HG02610 (cell line): Measurements from ENCODE around the gene PRKCA.
"Not testable (repeated sequence)": the region's sequence is repeated elsewhere in the genome, so short reads cannot be mapped to it uniquely, and the experiment has no call there.

Source experiments
- ATAC-seq: cut with Tn5 transposase; IDR thresholded peaks from one replicate; pipeline ENCODE4 v1.9.1; 2021; ENCODE audit warnings: mild to moderate bottlenecking, moderate library complexity; ENCODE audit not compliant: unreplicated experiment

Gene PRKCA

DNA sequence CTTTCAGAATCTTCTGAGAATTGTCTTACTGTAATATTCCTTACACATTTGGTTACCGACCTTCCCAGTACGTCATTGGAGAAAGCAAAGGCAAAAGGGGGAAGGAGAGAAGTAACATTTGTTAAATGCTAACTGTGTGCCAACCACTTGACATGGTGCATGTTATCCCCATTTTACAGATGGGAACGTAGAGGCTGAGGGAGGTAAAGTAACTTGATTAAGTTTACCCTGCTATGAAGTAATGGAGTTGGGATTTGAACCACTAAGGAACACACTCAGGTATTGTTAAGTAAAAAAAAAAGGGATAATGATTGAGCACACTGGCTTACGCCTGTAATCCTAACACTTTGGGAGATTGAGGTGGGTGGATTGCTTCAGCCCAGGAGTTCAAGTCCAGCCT lies 156.4 kb downstream of the PRKCA start:
- ATAC-seq, result no peak

DNA sequence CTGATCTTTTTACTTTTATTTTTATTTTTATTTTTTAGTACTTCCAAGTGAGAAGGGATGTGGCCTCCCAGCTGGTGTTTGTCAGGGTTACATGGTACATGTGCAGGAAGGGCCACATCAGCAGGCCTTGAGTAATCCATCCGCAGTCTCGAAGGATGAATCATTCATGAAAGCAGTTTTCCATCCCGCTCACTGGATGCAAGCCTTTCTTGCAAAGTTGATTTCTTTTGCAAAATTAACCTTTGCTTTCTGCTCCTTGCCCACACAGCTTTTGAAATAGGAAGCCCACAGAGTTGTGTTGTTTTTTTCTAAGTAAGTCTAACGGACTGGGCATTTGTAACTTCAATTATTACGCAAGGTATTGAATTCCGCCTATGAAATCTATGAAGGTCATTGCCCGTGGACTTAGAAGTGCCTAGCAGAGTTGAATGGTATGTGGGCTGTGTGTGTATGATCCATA lies 157.4 kb downstream of the PRKCA start:
- no peak for ATAC-seq

DNA sequence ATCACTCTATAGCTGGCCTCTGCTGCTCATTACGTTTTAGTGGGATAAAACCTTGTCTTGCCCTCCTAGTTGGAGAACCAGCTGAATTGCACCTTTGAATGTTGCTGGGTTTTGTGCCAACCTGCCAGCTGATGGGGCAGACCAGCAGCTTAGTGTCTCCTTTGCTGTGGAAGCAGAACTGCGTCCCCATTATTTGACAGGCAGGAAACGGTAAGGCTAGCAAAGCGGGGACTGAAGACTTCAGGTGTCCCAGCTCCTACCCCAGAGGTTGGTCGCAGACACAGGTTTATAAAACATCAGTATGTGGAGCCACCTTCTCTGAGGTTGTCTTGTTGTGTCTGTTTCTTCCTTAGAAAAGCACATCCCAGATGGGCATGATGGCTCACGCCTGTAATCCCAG lies 158.1 kb downstream of the PRKCA start:
- no peak for ATAC-seq

DNA sequence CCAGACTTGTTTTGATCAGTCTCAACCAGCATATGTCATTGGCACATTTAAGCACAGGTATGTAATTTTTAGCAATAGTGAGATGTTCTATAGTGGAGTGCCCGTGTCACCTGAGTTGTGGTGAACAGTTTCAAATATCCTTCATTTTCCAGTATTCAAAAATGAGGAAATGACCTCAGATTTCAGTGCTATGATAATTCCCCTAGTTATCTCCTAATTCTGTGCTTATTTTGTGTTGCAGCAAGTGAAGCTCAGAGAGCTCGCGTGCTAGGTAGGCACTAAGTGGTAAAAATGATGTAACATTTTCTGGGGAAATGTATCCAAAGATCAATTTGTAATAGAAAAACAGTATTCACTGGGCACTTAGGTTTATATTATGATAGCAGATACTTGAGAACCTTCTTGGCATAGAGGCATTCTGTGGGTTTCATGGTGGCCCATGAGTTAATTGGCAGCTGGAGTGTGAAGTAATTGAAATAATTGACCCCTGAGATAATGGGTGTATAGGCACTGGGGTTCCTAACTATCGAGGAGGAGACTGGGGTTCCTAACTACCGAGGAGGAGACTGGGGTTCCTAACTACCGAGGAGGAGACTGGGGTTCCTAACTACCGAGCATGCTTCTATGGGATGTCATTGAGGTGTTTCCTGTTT lies 159.1 kb downstream of the PRKCA start:
- no peak for ATAC-seq

DNA sequence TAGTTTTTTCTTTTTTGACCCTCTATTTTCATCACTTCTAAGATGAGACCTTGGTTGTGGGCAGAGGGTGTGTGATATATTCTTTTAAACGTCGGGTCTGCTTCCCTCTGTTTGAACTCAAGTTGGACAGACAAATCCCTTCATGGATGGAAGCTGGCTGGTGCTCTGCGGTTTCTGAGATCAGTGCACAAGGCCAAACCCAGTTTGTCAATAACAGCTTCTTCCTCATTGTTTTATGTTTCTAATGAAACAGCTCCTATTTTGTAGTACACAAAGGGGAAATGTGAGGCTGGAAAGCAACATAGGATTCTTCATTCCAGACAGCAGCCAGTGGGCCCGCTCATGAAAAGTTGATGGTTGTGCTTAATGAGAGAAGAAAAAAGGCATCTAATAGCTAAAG lies 159.6 kb downstream of the PRKCA start:
- ATAC-seq, result no peak

DNA sequence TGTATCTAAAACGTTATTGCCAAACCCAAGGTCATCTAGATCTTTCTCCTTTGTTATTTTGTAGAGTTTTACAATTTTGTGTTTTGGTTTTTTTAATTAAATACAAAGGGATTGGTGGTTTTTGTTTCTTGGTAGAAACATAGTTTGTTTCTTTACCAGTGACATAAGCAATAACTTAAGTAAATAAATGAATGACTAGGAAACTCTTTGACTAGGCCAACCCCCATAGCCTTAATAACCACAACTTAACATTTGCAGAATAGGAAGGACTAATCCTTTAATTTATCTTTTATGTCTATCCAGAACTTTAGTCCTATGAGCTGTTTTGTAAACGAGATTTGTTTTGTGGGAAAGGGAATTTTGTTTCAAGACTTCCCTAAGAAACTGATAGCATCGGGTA lies 162.5 kb downstream of the PRKCA start:
- ATAC-seq, result no peak

DNA sequence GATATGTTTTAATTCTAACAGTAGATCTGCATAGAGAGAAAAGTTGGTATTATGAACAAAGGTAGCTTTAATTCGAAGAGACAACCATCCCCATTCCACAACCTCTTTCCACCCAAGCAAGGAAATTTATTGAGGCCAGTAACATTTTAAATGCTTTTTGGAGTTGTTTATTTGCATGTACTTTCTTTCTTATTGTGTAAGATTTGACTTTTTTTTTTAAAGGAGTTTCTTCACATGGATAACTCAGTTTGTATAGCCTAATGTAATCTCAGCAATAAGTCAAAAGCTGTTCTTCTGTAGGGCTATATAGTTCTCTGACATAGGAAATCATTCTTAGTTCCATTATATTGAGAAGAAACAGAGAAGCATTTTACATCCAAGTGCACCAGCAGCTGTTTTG lies 163.3 kb downstream of the PRKCA start:
- no peak for ATAC-seq

DNA sequence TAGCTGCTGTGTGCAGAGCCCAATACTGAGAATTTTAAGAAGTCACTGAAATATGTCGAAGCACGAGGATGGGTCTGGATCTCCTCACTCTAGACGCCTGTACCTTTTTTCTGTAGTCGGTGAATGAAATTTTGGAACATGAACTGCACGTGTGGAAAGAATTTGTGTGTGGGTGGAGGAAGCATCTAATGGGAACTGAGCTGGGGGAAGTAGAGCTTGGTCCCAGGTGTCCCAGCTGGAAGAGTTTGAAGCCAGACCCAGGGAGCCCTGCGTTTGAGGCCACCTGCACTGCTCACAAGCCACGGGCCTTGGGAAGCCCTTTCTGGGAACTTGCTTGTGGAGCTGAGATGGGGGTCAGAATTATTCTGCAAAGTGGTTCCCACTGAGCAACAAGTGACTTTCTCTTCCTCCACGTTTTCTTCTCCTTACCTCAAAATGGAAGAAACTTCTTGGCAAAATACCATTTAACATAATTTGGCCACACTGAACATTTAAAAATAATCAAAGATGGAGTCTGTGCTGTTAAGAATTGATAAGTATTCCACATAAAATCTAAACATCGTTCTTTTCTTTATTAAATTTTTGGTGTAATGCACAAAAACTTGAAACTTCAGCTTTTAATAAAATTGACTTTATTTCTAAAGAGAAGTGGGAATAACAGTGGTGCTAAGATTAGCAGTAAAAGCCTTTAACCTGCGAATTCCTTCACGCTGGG lies 163.8 kb downstream of the PRKCA start:
- no peak for ATAC-seq

DNA sequence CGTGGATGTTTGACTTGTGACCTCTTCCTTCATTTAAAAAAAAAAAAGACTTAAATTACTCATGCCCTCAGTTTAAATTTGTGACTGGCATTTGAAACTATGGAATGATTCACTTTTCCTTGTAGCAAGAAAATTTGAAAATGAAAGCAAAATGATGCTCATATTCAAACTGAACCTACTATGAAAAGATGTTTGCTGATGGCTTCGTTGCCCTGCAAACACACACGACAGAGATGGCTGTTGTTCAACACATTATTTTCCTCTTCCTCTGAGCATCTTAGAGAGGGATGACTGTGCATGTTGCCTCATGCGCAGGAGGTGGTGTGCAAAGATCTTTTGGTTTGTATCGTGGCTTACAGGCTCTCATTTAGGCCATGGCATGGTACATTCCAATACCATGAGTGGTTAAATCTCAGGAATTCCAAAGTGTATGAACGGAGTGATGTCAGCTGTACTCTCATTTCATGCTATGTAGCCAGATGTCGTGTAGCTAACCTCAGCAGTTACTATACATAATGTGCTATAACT lies 164.5 kb downstream of the PRKCA start:
- ATAC-seq, result no peak

DNA sequence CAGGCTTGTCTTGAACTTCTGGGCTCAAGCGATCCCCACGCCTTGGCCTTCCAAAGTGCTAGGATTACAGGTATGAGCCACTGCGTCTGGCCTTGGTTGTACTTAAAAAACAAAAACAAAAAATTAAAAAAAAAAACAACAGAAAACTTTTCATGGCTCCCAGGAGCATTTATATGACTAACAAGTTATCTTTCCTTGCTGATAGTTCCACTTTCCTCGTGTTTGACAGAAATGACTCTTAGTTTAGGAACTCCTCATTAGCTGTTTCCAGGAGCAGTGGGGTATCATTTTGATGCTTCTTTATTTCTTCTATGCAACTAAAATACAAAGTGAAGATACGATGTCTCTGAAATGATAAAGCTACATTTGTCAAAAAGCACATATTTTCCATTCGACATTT lies 165.4 kb downstream of the PRKCA start:
- ATAC-seq, result no peak

DNA sequence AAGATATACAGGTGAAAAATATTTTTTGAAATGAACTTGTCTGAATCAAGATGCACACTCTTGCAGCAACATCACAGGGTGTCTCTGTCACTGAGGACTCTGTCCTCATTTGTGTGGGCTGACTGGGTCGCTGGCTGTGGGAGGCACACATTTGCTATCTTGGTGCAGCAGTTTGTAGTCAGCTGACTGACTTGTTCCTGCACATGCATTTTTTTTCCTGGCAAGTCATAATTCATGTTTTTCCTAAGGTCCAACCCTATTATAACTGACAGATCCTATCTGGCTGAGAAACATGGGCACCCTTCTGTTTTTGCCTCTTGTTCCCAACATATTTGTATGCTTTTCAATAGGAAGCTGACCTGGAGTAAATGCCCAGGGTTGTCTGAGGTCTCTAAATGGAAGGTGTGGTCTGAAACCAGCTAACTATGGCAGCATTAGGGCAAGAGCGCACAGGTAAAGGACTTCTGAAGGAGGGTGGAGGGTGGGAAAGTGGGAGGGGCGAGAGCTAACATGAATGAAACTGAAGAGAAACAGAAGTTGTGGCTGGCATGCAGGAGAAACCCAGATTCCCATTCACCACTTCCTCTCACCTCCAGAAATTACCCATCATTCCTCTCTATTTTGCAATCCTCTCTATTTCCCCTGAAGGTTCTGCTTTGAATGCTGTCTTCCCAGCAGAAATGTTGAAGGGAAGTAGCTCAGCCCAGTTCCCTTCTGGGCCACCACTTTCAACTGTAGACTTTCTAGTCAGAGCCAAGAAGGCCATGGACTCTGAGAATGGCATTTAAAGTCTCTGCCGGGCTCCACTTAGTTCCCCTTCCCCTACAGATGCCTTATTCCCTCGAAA lies 166.1 kb downstream of the PRKCA start:
- no peak for ATAC-seq

DNA sequence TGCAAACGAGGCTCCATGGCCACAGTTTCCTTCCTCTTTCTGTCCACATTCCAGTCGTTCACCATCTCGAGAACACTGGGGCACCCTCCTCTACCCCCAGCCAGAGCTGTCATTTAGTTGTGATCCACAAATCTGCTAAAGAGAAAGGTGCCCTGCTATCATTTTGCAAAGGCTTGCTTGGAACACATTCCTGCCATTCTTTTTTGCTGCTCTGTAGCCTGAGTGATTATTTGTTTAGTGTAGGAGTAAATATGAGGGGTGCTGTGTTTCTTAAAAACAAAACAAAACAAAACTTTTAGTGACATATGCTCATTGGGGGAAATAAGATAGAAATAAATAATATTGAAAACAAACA lies 166.7 kb downstream of the PRKCA start:
- ATAC-seq, result no peak

DNA sequence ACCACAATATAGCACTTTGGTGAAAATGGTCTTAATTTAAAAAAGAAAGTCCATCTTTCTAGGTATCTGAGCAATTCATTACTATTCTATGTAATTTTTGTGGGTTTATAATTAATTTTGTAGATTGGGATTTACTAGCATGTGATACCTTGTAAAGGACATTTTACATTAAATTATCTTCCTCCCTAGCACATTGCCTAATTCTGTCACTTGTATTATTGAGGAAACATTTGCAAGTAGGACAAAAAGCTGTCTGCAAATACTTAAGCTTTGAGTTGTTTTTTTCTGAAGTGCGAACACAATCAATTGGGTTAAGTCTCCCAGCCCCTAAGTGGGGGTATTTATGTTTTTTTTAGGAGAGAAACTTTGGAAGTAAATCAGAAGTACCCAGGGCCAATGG lies 167.0 kb downstream of the PRKCA start:
- no peak for ATAC-seq

DNA sequence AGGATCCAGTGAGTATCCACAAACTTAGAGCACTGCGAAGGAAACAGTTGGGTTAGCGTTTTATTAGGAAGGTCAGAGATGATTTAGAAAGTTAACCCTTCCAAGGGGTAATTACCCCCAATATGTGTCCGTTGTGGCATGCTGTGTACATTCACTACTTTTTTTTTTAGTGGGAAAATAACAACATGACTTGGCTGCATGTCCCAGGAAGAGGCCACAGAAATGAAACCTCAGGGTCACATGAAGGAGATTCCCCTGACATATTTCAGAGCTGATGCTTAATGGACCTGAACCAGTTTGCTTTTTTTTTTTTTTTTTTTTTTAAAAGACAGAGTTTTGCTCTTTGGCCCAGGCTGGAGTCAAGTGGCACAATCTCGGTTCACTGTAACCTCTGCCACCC lies 167.5 kb downstream of the PRKCA start:
- no peak for ATAC-seq

DNA sequence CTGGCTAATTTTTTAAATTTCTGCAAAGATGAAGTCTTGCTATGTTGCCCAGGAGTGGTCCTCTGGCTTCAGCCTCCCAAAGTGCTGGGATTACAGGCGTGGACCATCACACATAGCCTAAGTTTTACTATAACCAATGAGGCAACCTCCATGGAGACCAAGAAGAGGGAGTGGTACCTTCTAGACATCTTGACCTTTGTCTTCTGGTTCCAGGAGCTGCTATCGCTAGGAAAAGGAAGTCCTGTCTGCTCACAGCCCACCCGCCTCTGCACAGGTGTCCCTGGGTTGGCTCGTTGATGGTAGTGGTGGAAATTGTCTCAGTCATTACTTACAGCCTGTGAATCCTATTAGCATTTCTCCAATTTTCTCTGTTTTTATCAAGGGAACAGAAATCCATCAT lies 169.7 kb downstream of the PRKCA start:
- no peak for ATAC-seq

DNA sequence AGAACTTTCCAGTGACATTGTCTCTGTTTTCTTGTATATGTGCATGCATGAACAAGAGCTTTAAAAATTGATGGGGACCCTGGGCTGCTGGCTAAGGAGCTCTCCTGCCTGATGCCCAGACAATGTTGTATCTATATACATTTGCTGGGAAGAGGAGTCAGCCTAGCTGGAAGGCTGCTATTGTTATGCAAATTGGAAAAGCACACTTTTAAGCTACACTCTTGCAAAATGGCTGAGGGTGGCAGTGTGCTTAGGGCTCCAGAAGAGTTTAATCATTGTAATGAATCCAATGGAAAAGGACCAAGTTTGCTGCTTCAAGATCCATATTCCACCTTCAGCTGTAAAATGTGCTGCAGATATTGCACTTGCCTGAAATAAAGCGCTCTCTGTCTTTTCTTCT lies 171.8 kb downstream of the PRKCA start:
- ATAC-seq, result no peak

DNA sequence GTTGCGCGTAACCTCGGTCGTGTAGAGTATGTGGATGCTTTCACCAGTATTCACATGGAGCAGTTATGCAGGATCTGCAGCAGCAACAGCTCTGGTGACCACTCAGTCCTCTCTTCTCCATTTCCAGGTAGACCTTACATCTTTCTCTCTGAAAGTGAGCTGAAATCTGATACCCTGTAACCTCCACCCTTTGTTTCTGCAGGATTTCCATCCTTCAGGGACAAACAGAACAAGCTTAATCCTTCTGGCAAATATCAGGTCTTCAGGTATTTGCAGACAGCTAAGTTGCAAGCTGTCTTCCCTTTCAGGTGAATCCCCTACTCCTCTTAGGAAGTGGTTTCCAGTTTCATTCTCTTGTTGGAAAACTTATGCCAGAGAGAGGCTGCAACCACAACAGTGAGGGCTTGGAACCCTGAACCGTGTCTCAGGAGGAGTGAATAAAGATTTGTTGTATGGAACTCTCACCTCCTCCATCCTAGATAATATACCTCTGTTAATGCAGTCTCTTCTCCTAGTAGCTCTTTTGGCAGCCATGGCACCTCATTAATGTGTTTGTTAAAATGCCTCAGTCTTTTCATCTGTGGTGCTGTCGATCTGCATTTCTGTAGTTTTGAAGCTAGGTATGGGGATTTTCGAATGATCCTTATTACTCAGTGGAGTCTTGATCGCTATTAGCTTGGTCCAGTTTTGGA lies 172.5 kb downstream of the PRKCA start:
- no peak for ATAC-seq

DNA sequence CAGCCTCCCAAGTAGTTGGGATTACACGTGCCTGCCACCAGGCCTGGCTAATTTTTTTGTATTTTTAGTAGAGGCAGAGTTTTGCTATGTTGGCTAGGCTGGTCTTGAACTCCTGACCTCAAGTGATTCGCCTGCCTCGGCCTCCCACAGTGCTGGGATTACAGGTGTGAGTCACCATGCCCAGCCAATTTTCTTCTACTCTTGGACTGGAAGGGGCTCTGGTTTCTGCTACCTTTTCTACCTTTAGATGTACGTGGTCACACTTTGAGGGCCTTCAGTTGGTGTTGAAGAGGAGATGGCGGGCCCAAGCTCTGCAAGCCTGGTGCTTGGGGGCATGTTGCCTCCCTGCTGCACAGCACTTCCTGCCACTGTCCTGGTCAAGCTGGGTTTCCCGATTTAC lies 173.6 kb downstream of the PRKCA start:
- no peak for ATAC-seq

DNA sequence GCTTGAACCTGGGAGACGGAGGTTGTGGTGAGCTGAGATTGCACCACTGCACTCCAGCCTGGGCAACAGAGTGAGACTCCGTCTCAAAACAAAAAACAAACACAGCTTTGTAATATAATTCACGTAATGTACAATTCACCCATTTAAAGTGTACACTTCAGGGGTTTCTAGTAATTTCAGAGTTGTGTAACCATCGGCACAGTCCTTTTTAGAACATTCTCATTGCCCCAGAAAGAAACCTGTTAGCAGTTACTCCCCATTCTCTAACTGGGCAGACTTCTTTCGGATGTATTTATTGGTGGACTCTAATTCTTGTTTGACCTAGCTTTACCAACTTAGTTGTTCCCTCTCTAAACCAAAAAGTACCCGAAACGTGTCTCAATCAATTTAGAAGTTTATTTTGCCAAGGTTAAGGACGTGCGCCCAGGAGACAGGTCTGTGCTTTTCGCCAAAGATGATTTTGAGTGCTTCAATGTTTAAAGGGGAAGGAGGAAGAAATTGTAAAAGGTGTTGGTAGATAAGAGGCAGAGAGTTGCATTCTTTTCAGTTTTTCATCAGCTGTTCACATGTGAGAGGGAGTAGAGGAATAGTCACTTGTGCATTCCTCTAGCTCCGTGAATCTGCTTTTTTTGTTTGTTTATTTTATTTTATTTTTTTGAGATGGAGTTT lies 175.3 kb downstream of the PRKCA start:
- no peak for ATAC-seq

DNA sequence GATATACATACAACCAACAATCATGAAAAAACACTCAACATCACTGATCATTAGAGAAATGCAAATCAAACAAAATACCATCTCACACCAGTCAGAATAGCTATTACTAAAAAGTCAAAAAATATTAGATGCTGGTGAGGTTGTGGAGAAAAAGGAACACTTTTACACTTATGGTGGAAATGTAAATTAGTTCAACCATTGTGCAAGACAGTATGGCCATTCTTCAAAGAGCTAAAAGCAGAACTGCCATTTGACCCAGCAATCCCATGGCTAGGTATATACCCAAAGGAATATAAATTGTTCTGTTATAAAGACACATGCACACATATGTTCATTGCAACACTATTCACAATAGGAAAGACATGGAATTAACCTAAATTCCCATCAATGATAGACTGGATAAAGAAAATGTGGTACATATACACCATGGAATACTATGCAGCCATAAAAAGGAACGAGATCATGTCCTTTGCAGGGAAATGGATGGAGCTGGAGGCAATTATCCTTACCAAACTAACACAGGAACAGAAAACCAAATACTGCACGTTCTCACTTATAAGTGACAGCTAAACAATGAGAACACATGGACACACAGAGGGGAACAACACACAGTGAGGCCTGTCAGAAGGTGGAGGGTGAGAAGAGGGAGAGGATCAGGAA lies 176.9 kb downstream of the PRKCA start:
- not testable (repeated sequence) for ATAC-seq
